ENCODE results near the gene EPHA6. TPM values are rescaled to one million over a fixed set of nuclear protein-coding genes. Genes with fewer than 3 reads are reported as not detected.

Gene EPHA6
- not detected in 2 replicates for total RNA-seq

DNA sequence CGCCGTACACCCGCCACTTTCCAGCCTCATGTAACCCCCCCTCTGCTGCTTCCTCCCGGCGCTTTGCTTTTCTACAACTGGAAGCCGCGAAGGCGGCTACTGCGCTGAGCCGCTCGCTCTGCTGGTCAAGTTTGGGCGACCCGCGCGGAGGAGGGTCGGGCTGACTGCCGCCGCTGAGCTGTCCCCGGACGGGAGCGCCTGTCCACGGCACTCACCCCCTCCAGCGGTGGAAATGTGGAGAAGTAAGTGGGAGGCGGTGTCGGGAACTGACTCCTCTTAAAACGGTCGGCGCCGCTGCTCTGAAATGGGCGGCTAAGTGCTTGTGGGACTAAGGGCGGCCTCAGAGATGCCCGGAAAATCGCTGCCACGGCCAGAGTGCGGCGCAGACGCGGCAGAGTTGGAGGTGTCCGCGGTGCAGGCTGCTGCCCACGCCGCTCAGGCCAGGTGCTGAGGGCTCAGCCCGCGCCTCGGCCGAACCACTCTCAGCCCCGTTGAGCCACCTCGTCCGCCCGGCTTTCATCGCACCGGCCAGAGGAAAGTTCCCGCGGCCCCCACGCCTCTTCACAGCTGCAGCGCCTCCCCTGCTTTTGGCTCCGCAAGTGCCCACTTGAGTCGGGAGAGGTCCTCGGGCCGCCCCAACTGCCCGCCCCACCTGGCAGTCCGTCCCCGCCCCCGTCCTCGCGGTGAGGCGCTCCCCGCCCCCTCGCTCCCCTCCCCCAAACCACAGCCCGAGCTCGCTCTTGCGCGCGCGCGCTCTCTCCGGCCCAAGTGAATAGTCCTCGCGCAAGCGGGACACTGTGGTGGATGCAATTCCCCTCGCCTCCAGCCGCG lies at the start of gene EPHA6:
Gene EPHA6 (plus strand): TSS at position 775 of the 831 bp plus-strand sequence.

DNA sequence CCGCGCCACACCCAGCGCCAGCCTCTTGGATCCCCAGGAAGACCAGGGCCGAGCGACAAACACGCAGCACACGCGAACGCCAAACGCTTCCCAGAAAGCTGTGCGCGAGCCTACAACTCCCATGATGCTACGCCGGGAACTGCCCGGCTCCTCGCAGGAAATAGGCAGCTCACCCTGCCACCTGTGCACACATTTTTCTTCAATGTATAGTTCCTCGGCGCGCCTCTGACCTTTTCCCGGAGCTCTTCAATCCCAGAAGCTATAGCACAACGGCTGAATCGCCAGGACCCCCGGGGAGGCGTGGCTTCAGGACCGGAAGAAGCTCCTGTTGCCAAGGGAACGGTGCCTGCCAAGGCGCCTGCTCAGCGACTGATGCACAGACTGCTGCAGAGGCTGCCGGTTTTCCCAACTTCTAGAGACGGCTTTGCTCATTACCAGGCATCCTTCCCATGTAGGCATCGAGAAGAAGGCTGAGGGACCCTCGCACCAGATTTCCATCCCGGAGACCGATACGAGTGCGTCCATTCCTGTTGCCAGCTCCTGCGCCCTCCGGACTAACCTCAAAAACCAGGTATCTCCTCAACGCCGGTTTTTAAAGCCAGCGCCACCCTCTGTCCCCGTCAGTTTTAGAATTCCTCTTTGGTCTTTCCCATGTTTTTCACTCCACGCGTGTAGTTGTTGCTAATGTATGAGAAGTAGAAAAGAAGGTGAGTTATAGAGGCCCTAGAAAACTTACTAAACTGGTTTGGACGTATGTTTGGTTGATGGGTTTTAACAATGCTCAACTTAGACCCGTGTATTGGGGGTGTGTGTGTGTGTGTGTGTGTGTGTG lies 950.2 kb downstream of the EPHA6 start, which contains the start of gene ARL6:
Gene ARL6 (plus strand): TSS at position 352 of the 832 bp plus-strand sequence. CDS start 3,350 bp downstream, outside the sequence.

Data from hair follicle dermal papilla cell (primary cell).